HepG2 (cell line): Measurements from ENCODE around the gene SLC20A1. TPM values are rescaled to one million over a fixed set of nuclear protein-coding genes. Genes with fewer than 3 reads are reported as not detected.

Experiments used
- ATM ChIP-seq: fragments of 450-650 bp; IDR thresholded peaks from 2 replicates; pipeline ENCODE4 v1.7.1; 2017; ENCODE audit warnings: mild to moderate bottlenecking, borderline replicate concordance
- DPF2 ChIP-seq: sonication (generic); formaldehyde crosslinking; IDR thresholded peaks from 2 replicates; pipeline ENCODE4 v1.4.0; 2020; ENCODE audit warnings: mild to moderate bottlenecking, low read depth, missing genetic modification reagents, borderline replicate concordance
- GFI1 ChIP-seq: sonication (generic); formaldehyde crosslinking; IDR thresholded peaks from 2 replicates; pipeline ENCODE4 v1.5.0; 2020; ENCODE audit warnings: missing genetic modification reagents, mild to moderate bottlenecking, borderline replicate concordance
- HNRNPUL1 ChIP-seq: fragments of 200-400 bp; formaldehyde crosslinking; IDR thresholded peaks from 2 replicates; pipeline ENCODE4 v1.6.1; 2017; ENCODE audit warnings: low read depth, mild to moderate bottlenecking, low read length, moderate library complexity
- MAZ ChIP-seq, 2 experiments: sonication (generic) in 1 of 2; formaldehyde crosslinking in 1 of 2; IDR thresholded peaks; 2 replicates each; pipeline versions ENCODE4 v1.5.0 to v1.6.1; 2012 to 2020; ENCODE audit warnings: low read depth in 2 of 2, mild to moderate bottlenecking in 2 of 2, borderline replicate concordance in 1 of 2, improper control_type of control experiment in 1 of 2, low read length in 1 of 2, missing genetic modification reagents in 1 of 2, moderate library complexity in 1 of 2
- MEF2D ChIP-seq: sonication (generic); formaldehyde crosslinking; IDR thresholded peaks from 2 replicates; pipeline ENCODE4 v1.5.1; 2020; ENCODE audit warnings: mild to moderate bottlenecking, missing genetic modification reagents
- PCBP1 ChIP-seq: fragments of 200-400 bp; formaldehyde crosslinking; IDR thresholded peaks from 2 replicates; pipeline ENCODE4 v1.6.1; 2017; ENCODE audit warnings: mild to moderate bottlenecking, low read depth, low read length, borderline replicate concordance
- POLR2AphosphoS2 ChIP-seq: IDR thresholded peaks from 2 replicates; pipeline ENCODE4 v1.6.1; 2011; ENCODE audit warnings: low read depth, low read length, improper control_type of control experiment
- REPIN1 ChIP-seq: sonication (generic); formaldehyde crosslinking; IDR thresholded peaks from 2 replicates; pipeline ENCODE4 v1.8.0; 2022; ENCODE audit warnings: missing genetic modification reagents, low read depth, mild to moderate bottlenecking, borderline replicate concordance
- SIN3A ChIP-seq: IDR thresholded peaks from 2 replicates; pipeline ENCODE4 v1.6.1; 2011; ENCODE audit warnings: low read depth, mild to moderate bottlenecking, control low read depth, low read length, borderline replicate concordance
- ZFP36L1 ChIP-seq: sonication (generic); formaldehyde crosslinking; IDR thresholded peaks from 2 replicates; pipeline ENCODE4 v1.8.0; 2022; ENCODE audit warnings: mild to moderate bottlenecking, missing genetic modification reagents, moderate library complexity
- ZKSCAN8 ChIP-seq: IDR thresholded peaks from 2 replicates; pipeline ENCODE4 v1.6.1; 2016; ENCODE audit warnings: borderline replicate concordance, missing genetic modification reagents, missing compliant biosample characterization
- ZNF136 ChIP-seq: sonication (generic); formaldehyde crosslinking; IDR thresholded peaks from 2 replicates; pipeline ENCODE4 v1.8.1; 2022; ENCODE audit warnings: low read depth, mild to moderate bottlenecking, moderate library complexity, missing genetic modification reagents
- ZNF232 ChIP-seq: sonication (generic); formaldehyde crosslinking; IDR thresholded peaks from 2 replicates; pipeline ENCODE4 v1.4.0; 2020; ENCODE audit warnings: missing genetic modification reagents, borderline replicate concordance
- ZNF350 ChIP-seq: sonication (generic); formaldehyde crosslinking; IDR thresholded peaks from 2 replicates; pipeline ENCODE4 v1.4.0; 2020; ENCODE audit warnings: mild to moderate bottlenecking, low read depth, missing genetic modification reagents, borderline replicate concordance
- ZNF484 ChIP-seq: sonication (generic); formaldehyde crosslinking; IDR thresholded peaks from 2 replicates; pipeline ENCODE4 v1.5.1; 2020; ENCODE audit warnings: mild to moderate bottlenecking, low read depth, missing genetic modification reagents, borderline replicate concordance
- polyA plus RNA-seq, 8 experiments: library from polyadenylated mRNA; depleted of rRNA in 3 of 8; stranded (reverse) in 7 of 8; unstranded in 1 of 8; fragments of >200 nt; fragmentation: Illumina TruSeq in 4 of 8; extraction: Trizol in 4 of 8; gene quantifications; 2 replicates each; pipeline versions ENCODE4 v1.2.1 to v1.2.3, GENCODE V29; 2011 to 2016; ENCODE audit warnings: low read depth in 4 of 8, missing spikeins in 1 of 8, mixed read lengths in 1 of 8; ENCODE audit not compliant: insufficient read depth in 1 of 8
- total RNA-seq, 5 experiments: library from RNA; depleted of rRNA; stranded (reverse); fragments of >200 nt; fragmentation: Illumina TruSeq; extraction: Trizol; gene quantifications; 2 replicates each; pipeline ENCODE4 v1.2.3, GENCODE V29; 2016; ENCODE audit warnings: low read depth in 1 of 5
- TF ChIP-seq, protein P1 (sequence below): sonication (generic); formaldehyde crosslinking; IDR thresholded peaks from 2 replicates; pipeline ENCODE4 v1.8.0; 2022; ENCODE audit warnings: low read depth, missing genetic modification reagents
- TF ChIP-seq, protein P2 (sequence below): sonication (generic); formaldehyde crosslinking; IDR thresholded peaks from 2 replicates; pipeline ENCODE4 v1.4.0; 2020; ENCODE audit warnings: missing genetic modification reagents
- TF ChIP-seq, protein P3 (sequence below): sonication (generic); formaldehyde crosslinking; IDR thresholded peaks from 2 replicates; pipeline ENCODE4 v1.8.0; 2022; ENCODE audit warnings: missing genetic modification reagents, mild to moderate bottlenecking, borderline replicate concordance

Gene SLC20A1
- total and polyA plus RNA-seq, 2 of the 13 experiments (the other 11 are each of a cell fraction or from before 2014, with no cell fraction given) = 54.0 to 85.9 TPM

DNA sequence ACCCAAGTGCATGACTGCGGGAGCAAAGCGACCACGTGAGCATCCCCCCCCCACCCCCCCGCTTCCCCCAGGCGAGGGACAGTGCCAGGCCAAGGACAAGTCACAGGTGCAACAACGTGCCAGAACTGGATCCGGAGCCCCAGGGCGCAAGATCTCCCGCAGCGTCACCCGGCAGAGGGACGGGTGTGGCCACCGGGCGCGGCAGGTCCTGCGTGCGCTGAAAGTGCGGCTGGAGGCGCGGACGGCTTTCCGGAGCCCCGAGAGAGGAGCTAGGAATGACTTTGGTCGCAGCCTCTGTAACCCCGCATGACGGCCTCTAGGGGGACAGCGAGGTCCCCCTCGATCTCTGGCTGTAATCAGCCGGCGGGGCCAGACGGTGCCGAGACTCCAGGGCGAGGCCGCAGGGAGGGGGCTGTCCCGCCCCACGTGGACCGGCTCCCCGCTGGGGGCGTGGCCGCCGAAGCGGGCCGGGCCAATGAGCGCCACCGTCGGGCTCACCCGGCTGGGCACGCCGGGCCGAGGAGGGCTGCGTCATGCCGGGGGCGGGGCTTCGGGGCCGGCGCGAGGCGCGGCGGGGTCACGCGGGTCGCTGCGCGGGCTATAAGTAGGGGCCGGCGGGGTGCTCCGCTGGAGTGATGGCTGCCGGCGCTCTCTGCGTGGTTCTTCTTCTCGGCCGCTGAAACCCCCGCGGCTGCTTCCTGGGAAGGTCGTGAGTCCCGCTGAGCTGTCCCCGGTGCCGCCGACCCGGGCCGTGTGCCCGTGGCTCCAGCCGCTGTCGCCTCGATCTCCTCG is at the start of gene SLC20A1 (continued):
- TF ChIP-seq, protein P1, sequence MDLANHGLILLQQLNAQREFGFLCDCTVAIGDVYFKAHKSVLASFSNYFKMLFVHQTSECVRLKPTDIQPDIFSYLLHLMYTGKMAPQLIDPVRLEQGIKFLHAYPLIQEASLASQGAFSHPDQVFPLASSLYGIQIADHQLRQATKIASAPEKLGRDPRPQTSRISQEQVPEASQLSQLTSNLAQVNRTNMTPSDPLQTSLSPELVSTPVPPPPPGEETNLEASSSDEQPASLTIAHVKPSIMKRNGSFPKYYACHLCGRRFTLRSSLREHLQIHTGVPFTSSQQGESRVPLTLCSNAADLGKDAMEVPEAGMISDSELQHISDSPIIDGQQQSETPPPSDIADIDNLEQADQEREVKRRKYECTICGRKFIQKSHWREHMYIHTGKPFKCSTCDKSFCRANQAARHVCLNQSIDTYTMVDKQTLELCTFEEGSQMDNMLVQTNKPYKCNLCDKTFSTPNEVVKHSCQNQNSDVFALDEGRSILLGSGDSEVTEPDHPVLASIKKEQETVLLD (CRISPR knock-in tag) = peak; percentile 41; the same call in 1 of the 2 replicates
- TF ChIP-seq ATM (no peak), MAZ (IDR thresholded peaks at IDR 0.05; ENCODE audit: borderline replicate concordance, low read depth, low read length) (peak; percentile 96), MAZ (CRISPR knock-in tag; IDR thresholded peaks at IDR 0.05; ENCODE audit: low read depth) (peak; percentile 96), ZKSCAN8 (CRISPR knock-in tag) (no peak; the same call in 1 of the 2 replicates), GFI1 (no peak; the same call in 1 of the 2 replicates), ZNF350 (CRISPR knock-in tag) (0 out of 2 replicates have a peak, but pooled peaks have one; percentile 19), POLR2AphosphoS2 (peak; percentile 70; the same call in 1 of the 2 replicates), ZNF136 (no peak), MEF2D (CRISPR knock-in tag) (no peak), ZNF232 (peak; percentile 66; the same call in 1 of the 2 replicates), ZFP36L1 (CRISPR knock-in tag) (no peak), SIN3A (peak; percentile 15; the same call in 1 of the 2 replicates), ZNF484 (CRISPR knock-in tag) (peak; percentile 15; the same call in 1 of the 2 replicates), REPIN1 (CRISPR knock-in tag) (peak; percentile 28; the same call in 1 of the 2 replicates), PCBP1 (no peak), HNRNPUL1 (no peak), DPF2 (no peak)
- TF ChIP-seq, protein P2, sequence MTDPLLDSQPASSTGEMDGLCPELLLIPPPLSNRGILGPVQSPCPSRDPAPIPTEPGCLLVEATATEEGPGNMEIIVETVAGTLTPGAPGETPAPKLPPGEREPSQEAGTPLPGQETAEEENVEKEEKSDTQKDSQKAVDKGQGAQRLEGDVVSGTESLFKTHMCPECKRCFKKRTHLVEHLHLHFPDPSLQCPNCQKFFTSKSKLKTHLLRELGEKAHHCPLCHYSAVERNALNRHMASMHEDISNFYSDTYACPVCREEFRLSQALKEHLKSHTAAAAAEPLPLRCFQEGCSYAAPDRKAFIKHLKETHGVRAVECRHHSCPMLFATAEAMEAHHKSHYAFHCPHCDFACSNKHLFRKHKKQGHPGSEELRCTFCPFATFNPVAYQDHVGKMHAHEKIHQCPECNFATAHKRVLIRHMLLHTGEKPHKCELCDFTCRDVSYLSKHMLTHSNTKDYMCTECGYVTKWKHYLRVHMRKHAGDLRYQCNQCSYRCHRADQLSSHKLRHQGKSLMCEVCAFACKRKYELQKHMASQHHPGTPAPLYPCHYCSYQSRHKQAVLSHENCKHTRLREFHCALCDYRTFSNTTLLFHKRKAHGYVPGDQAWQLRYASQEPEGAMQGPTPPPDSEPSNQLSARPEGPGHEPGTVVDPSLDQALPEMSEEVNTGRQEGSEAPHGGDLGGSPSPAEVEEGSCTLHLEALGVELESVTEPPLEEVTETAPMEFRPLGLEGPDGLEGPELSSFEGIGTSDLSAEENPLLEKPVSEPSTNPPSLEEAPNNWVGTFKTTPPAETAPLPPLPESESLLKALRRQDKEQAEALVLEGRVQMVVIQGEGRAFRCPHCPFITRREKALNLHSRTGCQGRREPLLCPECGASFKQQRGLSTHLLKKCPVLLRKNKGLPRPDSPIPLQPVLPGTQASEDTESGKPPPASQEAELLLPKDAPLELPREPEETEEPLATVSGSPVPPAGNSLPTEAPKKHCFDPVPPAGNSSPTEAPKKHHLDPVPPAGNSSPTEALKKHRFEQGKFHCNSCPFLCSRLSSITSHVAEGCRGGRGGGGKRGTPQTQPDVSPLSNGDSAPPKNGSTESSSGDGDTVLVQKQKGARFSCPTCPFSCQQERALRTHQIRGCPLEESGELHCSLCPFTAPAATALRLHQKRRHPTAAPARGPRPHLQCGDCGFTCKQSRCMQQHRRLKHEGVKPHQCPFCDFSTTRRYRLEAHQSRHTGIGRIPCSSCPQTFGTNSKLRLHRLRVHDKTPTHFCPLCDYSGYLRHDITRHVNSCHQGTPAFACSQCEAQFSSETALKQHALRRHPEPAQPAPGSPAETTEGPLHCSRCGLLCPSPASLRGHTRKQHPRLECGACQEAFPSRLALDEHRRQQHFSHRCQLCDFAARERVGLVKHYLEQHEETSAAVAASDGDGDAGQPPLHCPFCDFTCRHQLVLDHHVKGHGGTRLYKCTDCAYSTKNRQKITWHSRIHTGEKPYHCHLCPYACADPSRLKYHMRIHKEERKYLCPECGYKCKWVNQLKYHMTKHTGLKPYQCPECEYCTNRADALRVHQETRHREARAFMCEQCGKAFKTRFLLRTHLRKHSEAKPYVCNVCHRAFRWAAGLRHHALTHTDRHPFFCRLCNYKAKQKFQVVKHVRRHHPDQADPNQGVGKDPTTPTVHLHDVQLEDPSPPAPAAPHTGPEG (CRISPR knock-in tag) = peak; percentile 90; the same call in 1 of the 2 replicates
- TF ChIP-seq, protein P3, sequence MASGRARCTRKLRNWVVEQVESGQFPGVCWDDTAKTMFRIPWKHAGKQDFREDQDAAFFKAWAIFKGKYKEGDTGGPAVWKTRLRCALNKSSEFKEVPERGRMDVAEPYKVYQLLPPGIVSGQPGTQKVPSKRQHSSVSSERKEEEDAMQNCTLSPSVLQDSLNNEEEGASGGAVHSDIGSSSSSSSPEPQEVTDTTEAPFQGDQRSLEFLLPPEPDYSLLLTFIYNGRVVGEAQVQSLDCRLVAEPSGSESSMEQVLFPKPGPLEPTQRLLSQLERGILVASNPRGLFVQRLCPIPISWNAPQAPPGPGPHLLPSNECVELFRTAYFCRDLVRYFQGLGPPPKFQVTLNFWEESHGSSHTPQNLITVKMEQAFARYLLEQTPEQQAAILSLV (CRISPR knock-in tag) = peak; percentile 28; the same call in 1 of the 2 replicates
